HG03060 (cell line): ENCODE results near the gene SNX5.
"Not testable (repeated sequence)": the region's sequence is repeated elsewhere in the genome, so short reads cannot be mapped to it uniquely, and the experiment has no call there.

Experiments
- ATAC-seq: cut with Tn5 transposase; IDR thresholded peaks from one replicate; pipeline ENCODE4 v1.9.1; 2021; ENCODE audit warnings: low read depth, moderate number of reproducible peaks; ENCODE audit not compliant: unreplicated experiment

Gene SNX5

GRCh38 chr20:17960927-17961586, 7.5 kb downstream of the SNX5 start:
- ATAC-seq, result no peak

- not testable (repeated sequence) for ATAC-seq
Measured at GRCh38 chr20:17960400-17960885, 8.2 kb downstream of the SNX5 start.

DNA sequence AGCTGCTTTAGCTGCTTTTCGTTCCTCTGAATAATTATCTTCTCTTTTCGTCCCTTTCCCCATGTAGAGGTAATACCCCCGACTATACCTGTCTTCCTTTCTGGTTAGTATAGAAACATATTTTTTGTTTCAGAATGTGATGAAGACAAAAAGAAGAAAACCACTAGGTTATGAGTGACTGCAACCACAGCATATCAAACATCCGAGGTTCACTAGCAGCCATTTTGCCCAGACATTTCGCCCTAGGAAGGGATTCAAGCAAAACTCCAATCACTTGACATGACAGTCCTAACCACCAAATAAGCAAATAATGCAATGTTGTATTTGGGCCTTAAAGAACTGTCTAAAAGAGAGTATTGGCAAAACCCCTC, 9.4 kb downstream of the SNX5 start:
- ATAC-seq, result no peak

DNA sequence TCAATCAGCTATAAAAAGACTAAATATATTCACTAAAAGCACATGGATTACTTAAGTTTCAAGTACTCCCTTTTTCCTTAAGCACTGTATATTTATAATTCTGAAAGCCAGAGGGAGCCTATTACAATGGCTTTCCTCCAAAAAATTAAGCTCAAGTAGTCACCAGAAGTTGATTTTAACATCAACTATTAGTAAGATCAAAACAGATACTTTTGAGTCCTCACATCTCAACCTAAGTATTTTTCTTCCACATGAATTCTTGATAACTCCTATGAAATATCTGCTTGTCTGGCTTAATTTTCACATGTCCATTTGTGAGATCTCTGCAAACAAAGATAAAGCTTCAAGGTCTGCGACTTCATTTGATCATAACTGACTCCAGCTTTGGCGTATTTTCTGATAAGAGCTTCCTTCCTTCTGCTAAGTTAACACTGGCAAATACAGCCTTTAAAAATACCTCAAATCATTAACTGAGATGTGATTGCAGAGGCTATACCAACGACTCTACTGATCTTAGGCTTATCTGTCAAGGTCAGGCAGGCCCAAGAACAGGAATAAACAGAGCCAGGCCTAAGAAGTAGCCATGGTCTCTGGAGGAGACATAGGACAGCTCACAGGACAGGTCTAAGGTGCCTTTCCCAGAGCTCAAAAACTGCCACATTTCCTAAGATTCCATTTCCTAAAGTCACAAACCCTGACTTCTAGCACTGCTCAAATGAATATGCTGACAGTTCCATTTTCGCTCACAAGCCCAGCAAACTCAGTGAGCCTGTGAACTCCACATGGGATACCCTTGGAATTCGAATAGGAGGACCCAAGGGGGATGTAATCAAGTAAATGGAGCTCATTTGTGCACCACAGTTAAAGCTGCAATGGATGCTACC, 10.0 kb downstream of the SNX5 start:
- no peak for ATAC-seq

DNA sequence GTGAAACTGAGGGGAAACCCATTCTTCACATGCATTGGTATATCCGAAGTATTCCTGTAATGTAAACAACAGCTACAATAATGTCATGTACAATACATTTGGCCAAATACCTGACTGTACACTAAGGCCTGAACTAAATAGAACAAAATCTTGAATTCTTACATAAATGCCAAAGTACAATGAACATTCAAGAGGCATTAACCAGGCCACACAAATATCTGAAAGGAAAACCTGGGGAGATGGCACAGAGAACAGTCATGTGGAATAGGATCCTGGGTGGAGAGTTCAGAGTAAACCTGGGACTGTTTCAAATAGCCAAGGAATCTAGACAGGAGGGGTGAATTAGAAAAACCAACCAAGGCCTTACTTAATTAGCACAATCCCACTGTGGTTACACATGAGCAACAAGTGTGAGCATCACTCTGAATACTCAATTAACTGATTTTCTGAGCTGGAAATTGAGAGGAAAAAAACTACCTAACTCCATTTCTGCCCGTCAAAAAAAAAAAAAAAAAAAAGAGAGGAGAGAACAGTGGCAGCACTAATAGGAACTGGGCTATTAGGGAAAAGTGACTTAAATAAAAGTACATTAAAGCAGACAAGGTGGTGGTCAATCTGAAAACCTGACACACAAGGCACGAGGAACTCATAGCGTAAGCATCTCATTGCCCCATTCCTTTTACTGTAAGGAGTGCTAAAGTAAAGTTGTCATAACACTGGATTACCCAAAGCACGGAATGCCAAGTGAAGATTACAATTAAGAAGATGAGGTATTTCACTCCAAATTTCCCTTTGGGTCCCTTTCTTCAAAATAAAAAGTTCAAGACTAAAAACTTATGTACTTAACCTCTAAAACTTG, 10.9 kb downstream of the SNX5 start:
- no peak for ATAC-seq

GRCh38 chr20:17956099-17956685, 12.4 kb downstream of the SNX5 start:
- no peak for ATAC-seq

GRCh38 chr20:17955302-17955701, 13.3 kb downstream of the SNX5 start:
- no peak for ATAC-seq

- ATAC-seq, result no peak
Measured at GRCh38 chr20:17953935-17954334, 14.7 kb downstream of the SNX5 start.

DNA sequence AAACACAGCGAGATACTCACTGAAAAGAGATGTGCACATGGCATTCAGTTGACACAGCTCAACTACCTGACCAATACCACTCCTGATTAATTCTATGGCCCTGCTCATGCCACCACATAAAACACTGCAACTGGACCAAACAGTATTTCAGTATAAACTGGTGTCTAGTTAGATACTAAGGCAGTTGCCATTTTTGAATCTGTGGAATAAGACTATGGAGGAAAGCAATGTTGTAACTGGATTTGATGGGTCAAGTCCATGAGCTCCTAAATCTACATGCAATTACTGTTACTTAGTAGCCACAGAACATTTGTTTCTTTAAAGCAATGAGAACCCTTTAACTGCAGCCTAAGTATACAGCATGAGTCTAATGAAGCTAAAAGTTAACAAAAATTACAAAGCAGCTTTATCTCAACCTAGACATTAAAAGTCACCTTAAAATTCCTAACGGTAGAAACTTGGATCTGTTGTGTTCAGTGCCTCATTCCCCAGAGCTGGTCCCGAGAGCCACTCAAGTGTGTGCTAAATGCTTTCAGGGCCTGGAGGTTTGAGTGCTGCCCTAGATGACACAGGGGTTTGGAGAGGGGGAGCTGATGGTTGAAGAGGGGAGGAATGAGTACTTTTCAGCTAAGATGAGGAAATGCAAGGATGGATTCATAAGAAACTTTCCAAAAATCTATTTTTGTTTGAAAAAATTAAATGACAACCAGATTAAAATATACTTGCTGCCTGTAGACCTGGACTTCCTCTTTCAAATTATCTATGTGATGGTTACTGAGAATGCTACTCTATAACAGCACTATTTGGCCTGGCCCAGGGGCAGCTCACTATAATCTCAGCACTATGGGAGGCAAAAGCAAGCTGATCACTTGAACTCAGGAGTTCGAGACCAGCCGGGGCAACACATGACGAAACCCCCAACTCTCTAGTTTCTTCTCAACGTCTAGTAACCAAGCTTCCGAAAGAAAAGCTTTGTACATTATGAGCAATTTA, 15.6 kb downstream of the SNX5 start:
- no peak for ATAC-seq

- no peak for ATAC-seq
Measured at GRCh38 chr20:17951323-17951722, 17.3 kb downstream of the SNX5 start.

- no peak for ATAC-seq
Measured at GRCh38 chr20:17950670-17951069, 17.9 kb downstream of the SNX5 start.

GRCh38 chr20:17949899-17950298, 18.7 kb downstream of the SNX5 start:
- no peak for ATAC-seq

GRCh38 chr20:17948442-17948841, 20.2 kb downstream of the SNX5 start:
- ATAC-seq, result no peak

GRCh38 chr20:17947474-17947815, 21.1 kb downstream of the SNX5 start:
- ATAC-seq, result no peak

- no peak for ATAC-seq
Measured at GRCh38 chr20:17946572-17947473, 21.8 kb downstream of the SNX5 start.

DNA sequence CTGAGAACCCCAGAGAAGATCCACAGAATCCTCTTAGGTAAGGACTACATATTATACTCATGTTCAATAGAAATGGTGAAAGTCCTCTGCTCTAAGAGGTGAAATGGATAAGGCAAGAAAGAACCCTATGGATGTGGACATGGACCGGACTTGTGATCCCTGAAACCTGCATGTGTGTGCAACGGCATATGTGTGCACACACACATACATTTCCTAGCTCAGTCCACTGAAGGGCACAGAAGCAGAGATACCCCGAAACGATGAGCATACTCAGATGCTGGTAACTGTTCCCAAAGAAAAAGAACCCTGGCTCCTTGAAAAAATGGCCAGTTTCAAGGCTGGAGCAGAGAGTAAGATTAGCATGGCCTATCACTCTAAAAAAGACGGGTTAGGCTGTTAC, 22.6 kb downstream of the SNX5 start:
- ATAC-seq, result no peak

- ATAC-seq, result no peak
Measured at GRCh38 chr20:17944854-17945474, 23.6 kb downstream of the SNX5 start.

DNA sequence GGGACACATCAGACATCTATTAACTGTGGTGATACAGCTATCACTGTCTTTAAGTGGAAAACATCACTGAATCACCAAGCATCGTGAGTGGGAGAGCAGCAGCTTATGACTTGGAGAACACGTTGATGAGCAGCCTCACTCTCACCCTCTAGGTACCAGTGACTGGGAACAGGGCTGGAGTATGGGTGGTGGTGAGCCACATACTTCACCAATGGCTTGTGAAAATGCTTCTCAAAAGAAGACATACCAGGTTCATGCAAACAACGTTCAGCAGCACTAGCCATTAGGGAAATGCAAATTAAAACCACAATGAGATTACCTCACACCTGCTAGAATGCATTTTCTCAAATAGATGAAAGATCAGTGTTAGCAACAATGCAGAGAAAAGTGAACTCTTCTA, 25.3 kb downstream of the SNX5 start:
- peak; percentile 54 for ATAC-seq
